ENCODE data around the gene CNOT4. TPM values are rescaled to one million over a fixed set of nuclear protein-coding genes. Genes with fewer than 3 reads are reported as not detected.
A peak's percentile ranks its signal among the peaks of the same experiment; 100 is the strongest.

Gene CNOT4
- total and polyA plus RNA-seq, 2 of the 4 experiments (the other 2 are of a cell fraction), result 7.0 to 8.1 TPM

DNA sequence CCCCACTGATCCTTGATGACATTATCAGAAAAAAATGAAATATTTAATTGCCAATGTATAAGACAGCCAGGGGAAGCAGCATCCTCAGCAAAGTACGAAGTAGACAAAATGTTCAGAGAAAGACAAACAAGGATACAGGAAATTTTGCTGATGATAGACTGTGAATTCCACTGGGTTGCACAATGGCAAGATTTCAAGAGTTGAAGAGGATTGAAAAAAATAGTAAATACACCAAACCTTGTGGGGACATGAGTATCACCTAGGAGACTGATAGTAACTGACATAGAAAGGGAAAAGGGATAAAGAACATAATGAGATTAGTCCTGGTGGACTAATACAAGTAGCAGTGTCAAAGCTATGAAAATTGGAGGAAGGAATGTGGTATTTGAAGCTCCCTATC is 16.5 kb downstream of the CNOT4 start:
- H3K9ac ChIP-seq (ENCODE audit: low read depth, low read length), result no peak overlapping the region
- H4K91ac ChIP-seq (ENCODE audit: insufficient read depth, low read depth, low read length), result no peak overlapping the region
- no peak overlapping the region for H4K5ac ChIP-seq (ENCODE audit: low read depth, low read length)
- H2BK120ac ChIP-seq (ENCODE audit: low read depth, low read length), result no peak overlapping the region
- H3K56ac ChIP-seq (ENCODE audit: extremely low read depth, insufficient read depth, low read length), result no peak overlapping the region
- no peak overlapping the region for H2AK5ac ChIP-seq (ENCODE audit: low read depth, low read length)
- BruUV-seq (replicated peaks), result no TSS peak
- no peak overlapping the region for H3K27ac ChIP-seq (ENCODE audit: insufficient read depth, low read length)
- H3K4me1 ChIP-seq (ENCODE audit: control insufficient read depth, insufficient read depth, low read length), result peaks cover 5% of the 10 kb centered on the region
- no CpG with 5 or more reads among the region's 1 CpG for WGBS, 2 experiments (ENCODE audit: extremely low coverage in 2 of 2, insufficient read length in 1 of 2)
- no peak overlapping the region for H4K8ac ChIP-seq (ENCODE audit: low read depth in 2 of 2, low read length in 2 of 2)
- no peak overlapping the region for H3K4me2 ChIP-seq (ENCODE audit: low read depth, low read length)
- no peaks in the 10 kb centered on the region for H3K27me3 ChIP-seq (ENCODE audit: control insufficient read depth, insufficient read depth, low read length)
- intact Hi-C loops (cut with micrococcal nuclease), result no loop called here
- H3K18ac ChIP-seq (ENCODE audit: low read depth, low read length), result no peak overlapping the region
- TF ChIP-seq, protein P1, sequence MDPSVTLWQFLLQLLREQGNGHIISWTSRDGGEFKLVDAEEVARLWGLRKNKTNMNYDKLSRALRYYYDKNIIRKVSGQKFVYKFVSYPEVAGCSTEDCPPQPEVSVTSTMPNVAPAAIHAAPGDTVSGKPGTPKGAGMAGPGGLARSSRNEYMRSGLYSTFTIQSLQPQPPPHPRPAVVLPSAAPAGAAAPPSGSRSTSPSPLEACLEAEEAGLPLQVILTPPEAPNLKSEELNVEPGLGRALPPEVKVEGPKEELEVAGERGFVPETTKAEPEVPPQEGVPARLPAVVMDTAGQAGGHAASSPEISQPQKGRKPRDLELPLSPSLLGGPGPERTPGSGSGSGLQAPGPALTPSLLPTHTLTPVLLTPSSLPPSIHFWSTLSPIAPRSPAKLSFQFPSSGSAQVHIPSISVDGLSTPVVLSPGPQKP (IDR thresholded peaks at IDR 0.05; ENCODE audit: borderline replicate concordance, low read depth, low read length), result no peak
- TF ChIP-seq CEBPB (IDR thresholded peaks at IDR 0.05; ENCODE audit: low read depth, low read length), result 0 out of 2 replicates have a peak, but pooled peaks have one; percentile 35
- no peak overlapping the region for H2BK20ac ChIP-seq (ENCODE audit: low read depth, low read length)
- POLR2A ChIA-PET (ENCODE audit: unreplicated experiment), result interaction anchor here (0.6 kb wide), 2 partner anchors 12 to 79 kb away, joined by 4 read pairs; no protein-coding TSS in a partner anchor
- H3K4me3 ChIP-seq (ENCODE audit: insufficient read depth, low read depth, low read length), result no peak overlapping the region
- no peaks in the 10 kb centered on the region for H3K9me3 ChIP-seq (ENCODE audit: control insufficient read depth, insufficient read depth, low read length)
- no peak overlapping the region for H2BK15ac ChIP-seq (ENCODE audit: low read depth, low read length)
- H3K4ac ChIP-seq (ENCODE audit: low read depth, low read length), result no peak overlapping the region
- dilution Hi-C loops (cut with HindIII; ENCODE audit: low sequenced_read_pairs, unreplicated experiment), result no loop called here
- peaks cover 3% of the 10 kb centered on the region; the same call in 1 of the 2 replicates for H3K9me1 ChIP-seq (ENCODE audit: insufficient read depth, low read length)
- H3K14ac ChIP-seq (replicated peaks; ENCODE audit: low read depth, low read length), result no peak overlapping the region
- in situ Hi-C loops (cut with MboI; ENCODE audit: low sequenced_read_pairs), result no loop called here
- DNase-seq (no peak), ATAC-seq (ENCODE audit: low read depth) (no peak)
- H3K79me1 ChIP-seq (ENCODE audit: low read depth in 1 of 2, low read length in 2 of 2), result peaks cover 14 to 64% of the 10 kb centered on the region in 2 experiments
- H2AFZ ChIP-seq (replicated peaks; ENCODE audit: low read length, poor library complexity), result no peak overlapping the region
- CTCF ChIA-PET, result no interaction called here
- no peaks in the 10 kb centered on the region for H3K36me3 ChIP-seq (ENCODE audit: control insufficient read depth, insufficient read depth, low read length)
- peaks cover 61% of the 10 kb centered on the region for H4K20me1 ChIP-seq (ENCODE audit: insufficient read depth, low read length)
- H2AK9ac ChIP-seq (replicated peaks; ENCODE audit: low read depth, low read length, poor library complexity), result no peak overlapping the region
- no peak overlapping the region for H2BK5ac ChIP-seq (ENCODE audit: low read depth, low read length, poor library complexity, severe bottlenecking)
- no peak overlapping the region for H3K23ac ChIP-seq (ENCODE audit: low read depth, low read length)

Measured in IMR-90 (cell line).